ENCODE measurements around the gene C6orf132.

GRCh38 chr6:42175860-42176259 is 33.4 kb upstream of the C6orf132 start:
- TF ChIP-seq POLR2A (IDR thresholded peaks at IDR 0.05; ENCODE audit: low read length) (no peak), GATA1 (IDR thresholded peaks at IDR 0.05; ENCODE audit: low read depth, low read length) (no peak)
